Activated CD4-positive, alpha-beta T cell treated with anti-CD3 and anti-CD28 coated beads, Interleukin-2, Interleukin-4, amounts not matched to agents 100 ng/mL and 50 ng/mL, durations not matched to agents 16 hours and 8 hours (primary cell): ENCODE measurements around the gene APOBEC3C.
"Not testable (repeated sequence)": the region's sequence is repeated elsewhere in the genome, so short reads cannot be mapped to it uniquely, and the experiment has no call there.

Source experiments
- DNase-seq: peaks from one replicate; pipeline ENCODE4 v3.0.0-alpha.2; 2020; ENCODE audit warnings: low spot score

The APOBEC3C gene

DNA sequence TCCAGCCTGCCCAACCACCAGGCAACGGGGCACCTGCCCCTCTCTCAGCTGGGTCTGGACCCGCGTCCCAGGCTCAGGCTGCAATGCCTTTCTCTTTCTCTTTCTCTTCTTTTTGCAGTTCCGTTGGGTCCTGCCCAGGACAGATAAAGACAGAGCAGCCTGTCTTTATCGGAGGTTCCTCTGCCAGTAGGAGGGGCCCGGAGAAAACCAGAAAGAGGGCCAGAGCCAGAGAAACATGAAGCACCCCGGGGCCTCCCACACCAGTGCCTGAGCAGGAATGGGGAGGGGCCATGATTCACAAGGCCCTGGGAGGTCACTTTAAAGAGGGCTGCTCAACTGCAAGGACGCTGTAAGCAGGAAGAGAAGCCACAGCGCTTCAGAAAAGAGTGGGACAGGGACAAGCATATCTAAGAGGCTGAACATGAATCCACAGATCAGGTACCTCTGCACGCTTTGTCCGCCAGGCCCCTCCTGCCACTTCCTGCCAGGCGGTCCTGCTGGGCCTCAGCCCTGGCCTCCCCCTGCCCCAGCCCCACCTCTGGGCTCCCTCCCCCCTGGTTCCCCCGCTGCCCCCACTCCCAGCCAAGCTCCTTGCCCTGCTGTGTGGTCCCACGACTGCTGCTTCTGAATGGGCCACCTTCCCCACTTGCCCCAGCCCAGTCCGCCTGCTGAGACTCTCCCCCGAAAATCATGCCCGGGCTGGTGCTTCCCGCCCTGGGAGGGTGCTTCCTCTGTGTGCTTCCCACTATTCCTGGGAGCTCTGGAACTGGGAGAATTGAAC is at the start of gene APOBEC3C:
Gene APOBEC3C (plus strand): TSS at position 316 of the 781 bp plus-strand sequence. CDS start 106 bp downstream, at position 422.
- DNase-seq, result peak; percentile 86

GRCh38 chr22:38964306-38964705 is 49.8 kb upstream of the APOBEC3C start:
- no peak for DNase-seq

DNA sequence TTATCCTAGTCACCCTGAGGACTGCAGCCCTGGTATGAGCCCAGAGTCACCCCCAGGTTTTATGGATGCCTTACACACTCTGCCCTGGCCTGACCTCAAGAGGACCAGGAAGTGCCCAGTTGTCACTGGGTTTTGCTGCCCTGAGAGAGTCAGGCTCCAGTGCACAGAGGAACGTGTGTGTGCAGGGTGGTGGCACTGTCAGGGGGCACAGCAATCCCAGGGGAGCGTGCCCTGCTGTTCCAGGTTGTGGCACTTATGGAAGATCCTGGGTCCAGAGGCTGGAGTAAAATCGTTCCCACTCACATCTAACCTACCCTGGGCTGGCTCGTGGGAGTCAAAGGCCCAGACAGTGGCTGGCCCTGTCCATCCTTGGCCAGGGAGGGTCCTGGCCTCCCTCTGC is 49.1 kb upstream of the APOBEC3C start:
- no peak for DNase-seq

- no peak for DNase-seq
Measured at GRCh38 chr22:38965614-38966379, 48.3 kb upstream of the APOBEC3C start.

DNA sequence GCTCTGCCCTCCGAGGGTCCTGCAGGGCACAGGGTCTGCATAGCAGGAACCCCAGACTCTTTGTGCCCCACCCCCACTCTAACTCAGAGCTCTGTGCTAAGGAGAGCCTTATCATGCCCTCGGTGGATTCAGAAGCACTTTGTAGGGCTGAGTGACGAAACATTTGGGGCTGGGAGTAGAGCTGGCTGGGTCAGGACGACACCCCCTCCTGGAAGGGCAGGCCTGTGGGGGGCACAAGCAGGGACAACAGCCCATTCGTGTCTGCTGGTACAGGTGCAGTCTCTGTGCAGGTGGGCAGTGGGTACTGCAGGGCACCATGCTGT is 47.7 kb upstream of the APOBEC3C start:
- no peak for DNase-seq

GRCh38 chr22:38966942-38967341 is 47.1 kb upstream of the APOBEC3C start:
- no peak for DNase-seq

- no peak for DNase-seq
Measured at GRCh38 chr22:38967451-38968450, 46.3 kb upstream of the APOBEC3C start.

DNA sequence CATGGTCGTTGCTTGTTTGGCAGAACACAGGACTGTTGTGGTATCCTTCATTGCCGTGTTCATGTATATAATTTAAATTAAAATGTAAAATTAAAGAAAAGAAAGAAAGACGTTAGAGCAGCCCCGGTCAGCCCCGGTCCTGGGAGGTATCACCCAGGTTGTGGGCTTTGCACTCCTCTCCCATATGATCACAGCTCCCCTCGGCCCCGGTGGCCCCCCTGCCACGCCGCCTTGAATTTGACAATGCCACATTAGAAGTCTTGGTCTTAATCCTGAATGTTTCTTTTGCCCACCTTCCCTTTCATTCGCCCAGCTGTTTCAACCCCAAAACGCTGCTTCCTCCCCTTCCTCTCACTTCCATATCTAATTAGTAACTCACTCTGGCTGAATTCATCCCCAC is 45.3 kb upstream of the APOBEC3C start:
- no peak for DNase-seq

DNA sequence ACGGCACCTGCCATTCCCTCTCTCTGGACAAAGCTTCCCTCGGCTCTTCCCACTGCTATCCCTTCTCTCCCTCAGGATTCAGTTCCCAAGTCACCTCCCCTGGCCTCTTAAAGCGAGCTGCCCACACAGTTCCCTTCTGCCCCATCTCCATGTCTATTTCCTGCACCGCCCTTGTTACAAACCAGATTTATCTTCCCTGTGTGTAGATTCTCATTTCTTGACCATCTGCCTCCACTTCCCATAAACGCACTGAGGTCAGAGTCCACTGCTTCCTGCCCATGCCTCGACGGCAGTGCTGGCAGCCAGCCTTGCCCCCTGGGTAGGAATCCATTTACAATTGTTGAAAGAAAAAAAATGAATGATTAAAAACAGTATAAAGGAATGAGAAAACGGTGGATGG is 43.5 kb upstream of the APOBEC3C start:
- no peak for DNase-seq

DNA sequence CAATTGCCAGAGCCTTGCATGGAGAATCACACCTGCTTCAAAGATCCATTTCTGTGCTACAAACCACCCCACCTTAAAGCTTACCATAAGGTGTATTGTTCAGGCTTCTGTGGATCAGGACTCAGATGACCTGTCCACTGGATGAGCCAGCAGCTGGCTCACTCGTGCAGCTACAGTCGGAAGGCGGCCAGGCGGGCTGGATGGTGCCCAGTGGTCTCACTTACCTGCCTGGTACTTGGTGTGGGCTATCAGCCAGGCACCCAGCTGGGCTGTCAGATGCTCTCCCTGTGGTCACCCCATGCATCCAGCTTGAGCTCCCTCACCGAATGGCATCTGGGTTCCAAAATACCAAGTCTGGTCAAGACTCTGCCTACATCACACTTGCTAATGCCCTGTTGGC is 42.9 kb upstream of the APOBEC3C start:
- no peak for DNase-seq

- no peak for DNase-seq
Measured at GRCh38 chr22:38971791-38972190, 42.3 kb upstream of the APOBEC3C start.

DNA sequence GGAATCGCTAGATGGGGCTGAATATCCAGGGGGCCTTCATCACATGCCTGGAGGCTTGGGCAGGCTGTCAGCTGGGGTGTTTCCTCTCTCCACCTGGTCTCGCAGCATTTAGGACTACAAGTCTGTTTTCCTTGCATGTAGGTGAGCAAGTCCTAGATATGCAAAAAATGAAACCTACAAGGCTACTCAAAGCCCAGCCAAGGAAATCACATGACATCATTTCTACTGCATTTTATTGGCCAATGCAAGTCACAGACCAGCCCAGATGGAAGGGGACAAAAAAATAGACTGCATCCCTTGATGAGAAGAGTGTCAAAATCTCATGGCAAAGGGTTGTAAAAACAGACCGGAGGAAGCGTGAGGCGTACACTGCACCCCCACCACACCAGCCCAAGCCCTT is 41.5 kb upstream of the APOBEC3C start:
- no peak for DNase-seq

DNA sequence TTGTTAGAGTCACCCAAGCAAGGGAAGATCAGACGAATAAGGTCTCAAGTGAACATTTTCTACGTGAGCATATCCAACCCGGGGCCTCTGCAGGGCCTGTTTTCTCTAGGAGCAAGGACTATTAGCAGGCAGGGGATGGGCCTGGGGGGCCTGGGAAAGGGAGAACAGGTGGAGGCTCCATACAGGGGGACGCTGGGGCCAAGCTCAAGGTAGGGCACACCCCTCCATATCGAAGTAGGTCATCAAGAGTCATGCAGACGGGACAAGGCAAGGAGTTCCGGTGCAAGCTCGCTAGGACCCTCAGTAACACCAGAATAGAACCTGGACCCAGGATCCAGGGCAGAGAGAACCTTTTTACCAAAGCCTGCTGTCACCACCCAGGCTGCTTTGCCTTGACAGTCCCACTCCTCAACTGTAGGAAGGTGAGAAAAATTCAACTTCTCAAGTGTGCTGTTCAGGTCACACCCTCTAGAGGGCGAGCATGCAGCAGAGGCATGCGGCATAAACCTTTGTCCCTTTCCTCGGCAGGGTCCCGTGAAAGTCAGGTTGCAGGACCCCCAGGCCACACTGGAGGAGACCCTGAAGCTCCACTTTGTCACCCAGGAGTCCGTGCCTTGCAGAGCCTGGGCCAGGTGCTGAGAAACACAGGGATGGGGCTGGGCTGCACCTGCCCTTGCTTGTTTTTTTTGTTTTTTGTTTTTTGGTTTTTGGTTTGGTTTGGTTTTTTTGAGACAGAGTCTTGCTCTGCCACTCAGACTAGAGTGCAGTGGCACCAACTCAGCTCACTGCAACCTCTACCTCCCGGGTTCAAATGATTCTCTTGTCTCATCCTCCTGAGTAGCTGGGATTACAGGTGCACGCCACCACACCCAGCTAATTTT is 40.5 kb upstream of the APOBEC3C start:
- DNase-seq, result peak; percentile 36

DNA sequence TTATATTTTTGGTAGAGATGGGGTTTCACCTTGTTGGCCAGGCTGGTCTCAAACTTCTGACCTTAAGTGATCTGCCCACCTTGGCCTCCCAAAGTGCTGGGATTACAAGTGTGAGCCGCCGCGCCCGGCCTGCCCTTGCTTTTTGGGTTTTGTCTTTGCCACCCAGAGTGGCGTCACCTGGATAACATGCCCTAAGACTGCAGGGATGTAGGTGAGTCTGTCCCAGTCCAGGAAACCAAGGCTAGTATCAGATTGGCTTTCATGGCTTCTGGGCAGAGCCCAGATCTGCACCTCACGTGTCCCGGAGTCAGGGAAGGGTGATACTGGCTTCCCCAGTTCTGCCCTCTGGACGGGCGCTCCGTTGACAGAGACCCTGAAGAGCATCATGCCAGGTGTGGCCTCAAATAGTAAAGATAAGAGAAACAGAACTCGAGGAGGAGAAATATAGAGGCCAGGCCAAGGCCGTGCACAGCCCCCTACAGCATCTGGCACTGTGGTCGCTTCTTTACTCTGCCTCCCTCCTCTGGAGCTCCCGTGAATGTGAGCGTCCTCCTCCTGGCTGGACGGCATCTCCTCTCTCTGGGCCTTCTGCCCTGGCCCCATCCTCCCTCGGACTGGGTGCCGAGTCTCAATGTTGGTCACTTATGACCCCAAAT is 39.8 kb upstream of the APOBEC3C start:
- no peak for DNase-seq

GRCh38 chr22:38974826-38975175 is 39.3 kb upstream of the APOBEC3C start:
- no peak for DNase-seq

GRCh38 chr22:38977289-38977688 is 36.8 kb upstream of the APOBEC3C start:
- DNase-seq, result not testable (repeated sequence)

DNA sequence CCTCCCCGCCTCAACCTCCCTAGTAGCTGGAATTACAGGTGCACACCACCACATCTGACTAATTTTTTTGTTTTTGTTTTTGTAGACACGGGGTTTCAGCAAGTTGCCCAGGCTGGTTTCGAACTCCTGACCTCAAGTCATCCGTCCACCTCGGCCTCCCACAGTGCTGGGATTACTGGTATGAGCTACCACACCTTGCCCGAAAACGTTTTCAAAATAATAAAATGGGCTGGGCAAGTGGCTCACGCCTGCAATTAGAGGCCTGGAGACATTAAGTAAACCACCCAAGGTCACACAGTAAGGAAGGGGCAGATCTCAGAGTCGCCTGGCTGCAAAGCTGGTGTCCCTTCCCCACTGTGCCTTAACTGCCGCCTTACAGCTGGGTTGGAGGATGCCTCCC is 33.5 kb upstream of the APOBEC3C start:
- DNase-seq, result not testable (repeated sequence)

DNA sequence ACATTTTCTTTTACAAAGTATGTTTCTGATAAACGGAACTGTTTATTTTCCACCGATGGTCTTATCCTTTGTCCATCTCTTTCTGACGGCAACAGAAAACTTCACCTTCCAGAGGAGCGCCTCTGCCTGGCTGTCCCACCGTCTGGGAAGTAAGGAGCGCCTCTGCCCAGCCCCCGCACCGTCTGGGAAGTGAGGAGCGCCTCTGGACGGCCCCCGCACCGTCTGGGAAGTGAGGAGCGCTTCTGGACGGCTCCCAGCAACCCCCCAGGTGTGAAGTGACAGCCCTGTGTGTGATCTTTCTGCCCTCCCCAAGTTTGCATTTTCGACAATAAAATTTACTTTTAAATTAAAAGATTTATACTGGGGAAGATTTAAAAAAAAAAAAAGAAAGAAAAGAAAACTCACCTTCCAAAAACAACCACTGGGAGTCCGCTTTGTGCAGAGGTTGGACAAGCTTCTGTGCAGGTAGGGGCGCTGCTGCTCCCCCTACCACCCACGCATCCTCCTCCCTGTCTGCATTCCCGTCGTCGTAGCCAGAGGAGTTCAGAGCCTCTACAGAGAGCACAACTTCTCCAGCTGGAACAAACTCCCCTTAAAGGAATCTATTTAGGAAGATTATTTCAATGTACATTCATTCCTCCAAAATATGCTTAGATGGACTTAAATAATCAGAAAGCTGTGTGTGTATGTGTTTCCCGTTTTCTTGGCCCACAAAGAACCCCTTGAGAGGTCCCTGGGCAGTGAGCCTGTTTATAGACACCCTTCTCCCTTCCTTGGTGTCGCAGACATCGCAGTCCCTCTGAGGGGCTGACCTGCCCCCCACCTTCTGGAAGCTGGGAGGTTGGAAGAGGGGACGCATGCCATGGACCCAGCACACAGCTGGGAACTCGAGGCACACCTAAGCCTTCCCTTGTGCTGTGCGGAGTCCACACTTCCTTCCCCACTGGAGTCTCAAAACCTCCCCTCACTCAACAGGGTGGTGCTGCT is 32.8 kb upstream of the APOBEC3C start:
- no peak for DNase-seq
